Left ventricle myocardium inferior (tissue), 1 donor: ENCODE measurements around the gene C12orf56. TPM values are rescaled to one million over a fixed set of nuclear protein-coding genes. Genes with fewer than 3 reads are reported as not detected.

Experiments used
- DNase-seq: peaks from one replicate; pipeline ENCODE4 v3.0.0-alpha.2; 2020
- H3K27ac ChIP-seq: fragments of 200-600 bp; replicated peaks from 2 replicates; pipeline ENCODE4 v1.8.0; 2021
- H3K27me3 ChIP-seq: fragments of 200-600 bp; 2 replicates; pipeline ENCODE4 v1.8.0; 2021; ENCODE audit warnings: low read depth
- H3K36me3 ChIP-seq: fragments of 200-600 bp; 2 replicates; pipeline ENCODE4 v1.8.0; 2021
- H3K4me1 ChIP-seq: fragments of 200-600 bp; 2 replicates; pipeline ENCODE4 v1.8.0; 2021
- H3K4me3 ChIP-seq: fragments of 200-600 bp; 2 replicates; pipeline ENCODE4 v1.8.0; 2021; ENCODE audit warnings: mild to moderate bottlenecking, moderate library complexity
- H3K9me3 ChIP-seq: fragments of 200-600 bp; replicated peaks from 2 replicates; pipeline ENCODE4 v1.8.0; 2021
- intact Hi-C: fragments of 100-400 bp; cut with micrococcal nuclease; formaldehyde crosslinking; loops from one replicate; pipeline ENCODE4 v1.11.0; 2022
- total RNA-seq: library from RNA; stranded (reverse); fragmentation: NEBNext Ultra II Directional; extraction: Animal tissue kit (Norgen Biotek cat#: 25700); gene quantifications from one replicate; pipeline ENCODE4 v1.2.1, GENCODE V29; 2021
- TF ChIP-seq, protein P1 (sequence below): fragments of 200-600 bp; IDR thresholded peaks from 2 replicates; pipeline ENCODE4 v1.8.0; 2021; ENCODE audit warnings: antibody characterized with exemption, mild to moderate bottlenecking, borderline replicate concordance
- donor health status: DM: no; HTN: yes; CAD: no; lungs with severe emphysema.

The C12orf56 gene
- total RNA-seq, 1 donor from 2014 or later, result not detected

DNA sequence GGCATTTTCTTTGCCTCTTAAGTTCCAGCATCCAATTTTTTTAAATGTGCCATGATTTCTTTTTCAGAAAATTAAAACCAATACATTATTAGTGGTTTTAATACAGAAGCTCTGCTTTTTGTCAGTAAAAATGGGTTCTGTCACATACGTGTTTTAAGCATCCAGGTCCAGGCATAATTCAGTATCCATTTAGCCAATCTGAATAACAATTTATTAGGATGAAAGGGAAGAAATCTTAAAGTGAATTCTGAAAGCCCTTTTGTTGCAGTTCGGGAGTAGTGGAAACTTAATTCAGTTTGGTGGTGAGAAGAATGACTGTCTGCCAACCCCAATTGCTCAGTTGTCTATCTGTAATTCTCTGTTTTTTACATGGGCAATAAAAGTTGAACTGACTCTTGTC, 20.9 kb upstream of the C12orf56 start:
- no peak overlapping the region for H3K27ac ChIP-seq
- no peaks in the 10 kb centered on the region for H3K9me3 ChIP-seq
- no peak for DNase-seq
- no peaks in the 10 kb centered on the region for H3K27me3 ChIP-seq
- no peak overlapping the region for H3K4me3 ChIP-seq
- peaks cover 68% of the 10 kb centered on the region for H3K36me3 ChIP-seq
- H3K4me1 ChIP-seq, result no peaks in the 10 kb centered on the region
- intact Hi-C loops, result no loop called here
- TF ChIP-seq, protein P1, sequence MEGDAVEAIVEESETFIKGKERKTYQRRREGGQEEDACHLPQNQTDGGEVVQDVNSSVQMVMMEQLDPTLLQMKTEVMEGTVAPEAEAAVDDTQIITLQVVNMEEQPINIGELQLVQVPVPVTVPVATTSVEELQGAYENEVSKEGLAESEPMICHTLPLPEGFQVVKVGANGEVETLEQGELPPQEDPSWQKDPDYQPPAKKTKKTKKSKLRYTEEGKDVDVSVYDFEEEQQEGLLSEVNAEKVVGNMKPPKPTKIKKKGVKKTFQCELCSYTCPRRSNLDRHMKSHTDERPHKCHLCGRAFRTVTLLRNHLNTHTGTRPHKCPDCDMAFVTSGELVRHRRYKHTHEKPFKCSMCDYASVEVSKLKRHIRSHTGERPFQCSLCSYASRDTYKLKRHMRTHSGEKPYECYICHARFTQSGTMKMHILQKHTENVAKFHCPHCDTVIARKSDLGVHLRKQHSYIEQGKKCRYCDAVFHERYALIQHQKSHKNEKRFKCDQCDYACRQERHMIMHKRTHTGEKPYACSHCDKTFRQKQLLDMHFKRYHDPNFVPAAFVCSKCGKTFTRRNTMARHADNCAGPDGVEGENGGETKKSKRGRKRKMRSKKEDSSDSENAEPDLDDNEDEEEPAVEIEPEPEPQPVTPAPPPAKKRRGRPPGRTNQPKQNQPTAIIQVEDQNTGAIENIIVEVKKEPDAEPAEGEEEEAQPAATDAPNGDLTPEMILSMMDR, result no peak

DNA sequence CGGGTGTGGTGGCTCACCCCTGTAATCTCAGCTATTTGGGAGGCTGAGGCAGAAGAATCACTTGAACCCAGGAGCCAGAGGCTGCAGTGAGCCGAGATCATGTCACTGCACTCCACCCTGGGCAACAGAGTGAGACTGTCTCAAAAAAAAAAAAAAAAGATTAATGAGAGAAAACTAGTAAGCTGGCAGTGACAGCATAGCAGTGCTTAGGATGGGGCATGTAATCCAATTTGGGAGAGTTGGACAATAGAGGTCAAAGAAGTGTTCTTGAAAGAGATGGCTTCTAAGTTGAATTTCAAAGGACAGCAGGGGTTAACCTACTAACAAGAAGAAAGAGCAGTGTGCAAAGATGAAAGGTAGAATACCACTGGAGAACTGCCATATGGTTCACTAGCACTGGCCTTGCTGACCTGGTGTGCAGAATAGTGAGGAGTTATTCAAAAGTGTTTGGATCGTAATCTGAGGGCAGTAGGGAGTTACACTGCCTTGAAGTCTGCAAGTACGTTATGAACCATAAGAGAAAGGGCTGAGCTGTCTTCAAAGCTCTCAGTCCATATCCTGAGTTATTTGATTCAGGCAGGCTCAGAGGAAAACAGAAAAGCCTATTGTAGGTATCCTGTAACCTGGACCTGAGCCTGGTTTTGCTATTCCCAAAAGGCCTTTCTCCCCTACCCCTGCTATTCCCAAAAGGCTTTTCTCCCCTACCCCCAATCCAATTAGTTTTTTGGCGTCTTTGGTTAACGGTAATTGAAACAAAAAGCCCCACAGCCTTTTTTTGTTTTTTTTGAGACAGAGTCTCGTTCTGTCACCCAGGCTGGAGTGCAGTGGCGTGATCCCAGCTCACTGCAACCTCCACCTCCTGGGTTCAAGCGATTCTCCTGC, 17.0 kb upstream of the C12orf56 start:
- Histone ChIP-seq H3K36me3 (peaks cover 29% of the 10 kb centered on the region), H3K27me3 (no peaks in the 10 kb centered on the region), H3K4me1 (peaks cover 23% of the 10 kb centered on the region), H3K4me3 (no peak overlapping the region), H3K9me3 (no peaks in the 10 kb centered on the region), H3K27ac (no peak overlapping the region)
- intact Hi-C loops, result no loop called here
- TF ChIP-seq, protein P1, result no peak
- DNase-seq, result no peak

DNA sequence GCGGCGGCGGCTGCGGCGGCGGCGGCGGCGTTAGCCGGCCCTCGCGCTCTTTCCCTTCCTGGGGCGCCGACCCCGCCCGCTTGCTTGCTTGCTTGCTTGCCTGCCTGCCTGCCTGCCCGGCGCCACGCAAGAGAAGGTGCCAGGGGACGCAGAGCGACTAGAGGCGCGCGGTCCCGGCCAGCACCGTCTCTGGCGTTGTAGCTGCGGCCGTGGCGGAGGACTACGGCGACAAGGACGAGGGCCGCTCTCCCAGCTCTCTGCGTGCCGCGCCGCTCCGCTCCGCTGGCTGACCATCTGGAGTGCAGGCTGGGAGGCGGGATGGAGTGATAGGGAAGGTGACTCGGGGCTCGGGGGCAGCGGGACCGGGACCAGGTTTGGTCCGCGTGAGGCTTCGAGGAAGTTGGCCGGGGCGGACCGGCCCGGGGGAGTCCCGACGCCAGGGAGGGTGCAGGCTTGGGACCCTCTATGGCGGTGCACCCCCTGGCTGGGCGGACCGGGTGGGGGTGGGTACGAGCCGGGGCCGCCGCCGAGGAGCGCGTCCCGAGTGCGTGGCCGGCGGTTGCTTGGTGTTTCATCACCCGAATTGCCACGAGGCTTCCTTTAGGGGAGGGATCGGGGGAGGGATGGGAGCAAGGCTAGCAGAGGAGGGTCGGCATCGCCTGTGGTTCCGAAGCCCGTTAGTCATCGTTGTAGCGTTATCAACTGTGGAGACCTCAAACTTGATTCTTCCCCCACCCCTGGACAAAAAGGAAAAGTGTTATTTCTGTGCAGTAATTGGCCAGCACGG, 14.1 kb upstream of the C12orf56 start:
- H3K27me3 ChIP-seq, result no peaks in the 10 kb centered on the region
- intact Hi-C loops, result no loop called here
- H3K4me1 ChIP-seq, result peaks cover 23% of the 10 kb centered on the region
- H3K9me3 ChIP-seq, result no peaks in the 10 kb centered on the region
- TF ChIP-seq, protein P1, result no peak
- H3K36me3 ChIP-seq, result no peaks in the 10 kb centered on the region
- peak overlapping the region; percentile 96 for H3K27ac ChIP-seq
- peak; percentile 40 for DNase-seq
- peak overlapping the region; percentile 87 for H3K4me3 ChIP-seq

DNA sequence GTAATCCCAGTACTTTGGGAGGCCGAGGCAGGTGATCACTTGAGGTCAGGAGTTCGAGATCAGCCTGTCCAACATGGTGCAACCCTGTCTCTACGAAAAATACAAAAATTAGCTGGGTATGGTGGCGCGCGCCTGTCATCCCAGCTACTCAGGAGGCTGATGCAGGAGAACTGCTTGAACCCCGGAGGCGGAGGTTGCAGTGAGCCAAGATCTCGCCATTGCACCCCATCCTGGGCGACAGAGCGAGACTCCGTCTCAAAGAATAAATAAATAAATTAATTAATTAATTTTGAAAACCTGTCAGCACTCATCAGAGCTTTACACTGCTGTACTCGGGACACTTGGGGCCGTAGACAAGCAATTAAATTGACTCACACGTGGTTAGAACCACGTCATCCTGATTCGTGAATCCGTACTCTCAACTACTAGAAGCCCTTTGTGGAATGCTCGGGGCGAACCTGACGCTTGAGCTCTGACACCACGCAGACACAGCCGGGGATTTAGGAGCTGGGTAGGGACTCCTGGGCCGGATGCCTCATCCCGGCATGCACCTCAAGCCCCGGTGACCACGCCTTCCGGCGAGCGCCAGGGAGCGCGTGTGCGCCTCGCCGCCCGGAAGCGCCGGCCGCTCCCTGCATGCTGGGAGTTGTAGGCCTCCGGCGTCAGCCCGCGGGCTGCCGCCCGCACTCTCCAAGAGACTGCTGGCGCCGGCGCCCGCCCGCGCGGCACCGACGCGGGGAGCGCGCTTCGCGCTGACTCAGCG, 13.3 kb upstream of the C12orf56 start, which contains the start of gene XPOT:
TSS of gene XPOT (plus strand) at position 686 of the 763 bp plus-strand sequence. CDS start 5,644 bp downstream, outside the sequence.
- no peaks in the 10 kb centered on the region for H3K9me3 ChIP-seq
- peak within 1 kb of the TSS; percentile 96 for H3K27ac ChIP-seq
- H3K4me3 ChIP-seq, result peak within 1 kb of the TSS; percentile 87
- no peaks in the 10 kb centered on the region for H3K27me3 ChIP-seq
- intact Hi-C loops, result no loop called here
- peaks cover 23% of the 10 kb centered on the region for H3K4me1 ChIP-seq
- H3K36me3 ChIP-seq, result no peaks in the 10 kb centered on the region
- TF ChIP-seq, protein P1, result no peak
- peak; percentile 94 for DNase-seq

DNA sequence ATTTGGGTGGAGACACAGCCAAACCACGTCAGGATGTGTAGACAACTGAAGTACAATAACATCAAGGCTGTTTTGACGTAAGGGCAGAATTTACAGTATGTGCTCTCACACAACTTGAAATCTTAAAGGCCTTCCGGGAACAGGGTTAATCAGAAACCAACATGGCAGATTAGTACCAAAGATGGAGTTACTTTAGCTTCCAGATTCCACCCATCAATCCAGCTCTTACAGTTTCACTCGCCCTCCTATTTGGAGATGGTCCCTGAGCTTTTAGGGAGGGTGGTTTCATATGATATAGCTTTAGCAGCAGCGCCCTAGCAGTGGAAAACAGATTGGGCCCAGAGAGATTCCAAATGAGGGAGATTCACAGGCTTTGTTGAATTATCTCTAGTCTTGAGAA, 11.6 kb upstream of the C12orf56 start:
- H3K27ac ChIP-seq, result no peak overlapping the region
- peaks cover 23% of the 10 kb centered on the region for H3K4me1 ChIP-seq
- no peak for DNase-seq
- H3K9me3 ChIP-seq, result no peaks in the 10 kb centered on the region
- intact Hi-C loops, result no loop called here
- TF ChIP-seq, protein P1, result no peak
- H3K36me3 ChIP-seq, result no peaks in the 10 kb centered on the region
- H3K27me3 ChIP-seq, result no peaks in the 10 kb centered on the region
- no peak overlapping the region for H3K4me3 ChIP-seq
